GM19239 (cell line): Measurements from ENCODE around the gene OR2T35.
A peak's percentile ranks its signal among the peaks of the same experiment; 100 is the strongest.
"Not testable (repeated sequence)": the region's sequence is repeated elsewhere in the genome, so short reads cannot be mapped to it uniquely, and the experiment has no call there.

Source experiments
- DNase-seq: peaks from one replicate; pipeline ENCODE4 v3.0.0; 2011; ENCODE audit warnings: low spot score; ENCODE audit not compliant: insufficient read length
- FAIRE-seq: peaks from 2 replicates; lab custom pipeline; 2011; peaks lifted over from hg19 to GRCh38; lab: Jason Lieb, UNC

Gene OR2T35, protein sequence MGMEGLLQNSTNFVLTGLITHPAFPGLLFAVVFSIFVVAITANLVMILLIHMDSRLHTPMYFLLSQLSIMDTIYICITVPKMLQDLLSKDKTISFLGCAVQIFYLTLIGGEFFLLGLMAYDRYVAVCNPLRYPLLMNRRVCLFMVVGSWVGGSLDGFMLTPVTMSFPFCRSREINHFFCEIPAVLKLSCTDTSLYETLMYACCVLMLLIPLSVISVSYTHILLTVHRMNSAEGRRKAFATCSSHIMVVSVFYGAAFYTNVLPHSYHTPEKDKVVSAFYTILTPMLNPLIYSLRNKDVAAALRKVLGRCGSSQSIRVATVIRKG

DNA sequence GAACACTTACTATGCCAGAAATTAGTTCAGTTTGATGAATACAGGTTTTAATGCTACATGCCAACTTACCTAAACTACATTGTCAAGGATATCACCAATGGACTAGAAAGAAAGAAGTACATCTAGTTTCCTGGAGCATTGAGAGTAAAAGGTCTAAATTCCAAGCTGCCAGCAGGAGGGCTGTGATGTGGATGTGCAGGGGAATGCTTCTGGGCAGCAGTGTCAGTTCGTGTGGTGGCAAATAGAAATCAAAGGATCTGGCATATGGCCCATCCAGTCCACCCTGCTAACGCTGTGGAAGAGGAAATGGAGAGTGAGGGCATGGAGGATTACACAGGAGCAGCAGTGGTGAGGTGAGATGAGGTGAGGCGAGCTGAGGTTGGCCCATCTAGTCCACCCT is at the start of gene OR2T35:
Gene OR2T35 (minus strand): TSS at position 101 of the 400 bp plus-strand sequence. CDS start 6,020 bp downstream, outside the sequence.
- FAIRE-seq: peak; percentile 65
- not testable (repeated sequence) for DNase-seq

DNA sequence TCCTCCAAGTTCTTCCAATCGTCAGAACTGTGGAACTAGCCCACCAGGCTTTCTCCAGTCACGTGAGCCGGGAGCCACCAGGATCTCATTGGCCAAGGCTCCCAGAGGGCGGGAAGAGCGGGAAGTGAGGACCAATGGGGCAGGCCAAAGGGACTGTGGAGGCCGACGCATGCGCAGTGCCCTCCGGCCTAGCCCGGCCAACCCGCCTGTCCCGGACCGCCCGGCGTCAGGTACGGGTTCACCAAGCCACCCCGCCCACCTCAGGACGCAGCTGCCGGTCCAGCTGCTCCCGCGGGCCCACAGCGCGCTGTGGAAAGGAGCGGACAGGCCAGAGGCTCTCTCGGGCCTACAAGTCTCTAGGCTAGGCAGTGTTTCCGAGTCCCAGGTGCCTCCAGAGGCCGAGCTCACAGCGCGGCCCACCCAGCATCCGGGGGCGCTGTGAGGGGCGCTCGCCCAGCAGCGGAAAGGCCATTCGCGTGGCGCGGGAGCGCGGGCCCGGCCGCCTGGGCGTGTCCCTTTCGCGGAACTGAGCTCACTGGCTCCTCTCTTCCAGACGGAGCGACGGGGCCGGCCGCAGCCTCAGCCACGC is 46.6 kb upstream of the OR2T35 start:
- FAIRE-seq (no peak), DNase-seq (no peak)

DNA sequence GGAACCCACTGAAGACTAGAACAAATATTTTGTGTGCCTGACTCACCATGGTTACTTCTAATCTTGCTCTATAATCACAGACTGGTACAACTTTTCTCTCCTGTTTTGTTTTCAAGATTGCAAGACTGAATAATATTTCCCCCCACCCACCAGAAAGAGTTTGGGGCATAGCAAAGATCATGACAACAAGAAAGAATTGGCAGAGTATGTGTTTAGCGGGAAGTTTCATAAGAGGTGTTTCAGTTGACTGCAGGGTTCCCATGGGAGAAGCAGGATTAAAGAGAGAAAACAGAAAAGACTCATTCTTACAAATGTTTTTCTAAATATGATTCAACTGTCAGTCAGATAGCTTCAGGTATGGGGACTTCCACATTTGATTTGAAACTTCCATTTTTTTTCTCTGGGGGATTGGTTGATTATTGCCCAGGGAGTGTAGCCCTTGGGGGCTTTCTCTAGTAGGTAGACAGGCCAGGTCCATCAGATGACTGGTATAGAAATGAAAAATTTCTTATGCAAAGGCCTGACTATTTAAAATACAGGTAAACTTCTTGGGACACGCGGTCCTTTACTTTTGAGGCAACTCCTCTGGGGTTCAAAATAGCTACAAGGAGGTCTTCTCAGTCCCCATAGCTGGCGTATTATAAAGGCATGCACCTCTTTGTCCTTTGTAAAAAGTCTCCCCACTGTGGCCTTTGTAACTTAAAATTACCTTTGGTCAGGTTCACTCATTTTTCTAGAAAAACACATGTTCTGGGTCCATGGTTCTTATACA is 43.6 kb upstream of the OR2T35 start:
- FAIRE-seq (peak; percentile 62), DNase-seq (peak; percentile 44)

DNA sequence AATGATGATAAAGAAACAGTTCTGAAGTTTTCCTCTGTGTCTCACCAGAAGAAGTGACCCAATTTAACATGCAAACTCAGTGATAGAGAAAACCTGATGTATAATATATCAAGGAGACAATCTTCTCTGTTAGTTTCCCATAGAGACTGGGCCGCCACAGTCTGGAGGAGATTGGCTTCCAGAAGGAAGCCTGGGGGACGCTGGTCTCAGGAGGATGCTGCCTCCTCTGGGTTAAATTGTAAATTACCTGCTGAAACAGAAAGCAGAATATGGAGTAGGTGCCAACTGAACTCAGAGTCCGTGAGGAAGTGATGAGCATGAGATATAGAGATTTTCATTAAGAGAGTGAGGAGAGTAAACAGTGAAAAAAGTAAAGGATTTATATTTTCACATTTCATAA is 41.7 kb upstream of the OR2T35 start:
- peak; percentile 86 for FAIRE-seq
- DNase-seq: peak; percentile 57

DNA sequence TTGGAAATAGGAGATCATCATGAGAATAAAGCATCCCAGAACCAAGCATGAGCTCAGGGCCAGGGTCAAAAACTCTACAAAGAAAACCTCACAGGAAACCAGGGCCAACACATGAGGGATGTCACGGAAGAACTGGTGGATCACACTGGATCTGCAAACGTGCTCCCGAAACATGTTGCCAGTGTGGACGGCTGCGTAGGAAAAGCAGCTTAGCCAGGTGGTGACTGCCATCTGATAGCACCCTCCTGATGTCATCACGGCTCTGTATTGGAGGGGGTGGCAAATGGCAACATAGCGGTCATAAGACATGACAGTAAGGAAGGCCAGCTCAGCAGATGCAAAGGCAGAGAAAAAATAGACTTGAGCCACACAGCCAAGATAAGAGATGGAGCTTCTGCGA is 36.6 kb upstream of the OR2T35 start:
- no peak for FAIRE-seq
- no peak for DNase-seq

DNA sequence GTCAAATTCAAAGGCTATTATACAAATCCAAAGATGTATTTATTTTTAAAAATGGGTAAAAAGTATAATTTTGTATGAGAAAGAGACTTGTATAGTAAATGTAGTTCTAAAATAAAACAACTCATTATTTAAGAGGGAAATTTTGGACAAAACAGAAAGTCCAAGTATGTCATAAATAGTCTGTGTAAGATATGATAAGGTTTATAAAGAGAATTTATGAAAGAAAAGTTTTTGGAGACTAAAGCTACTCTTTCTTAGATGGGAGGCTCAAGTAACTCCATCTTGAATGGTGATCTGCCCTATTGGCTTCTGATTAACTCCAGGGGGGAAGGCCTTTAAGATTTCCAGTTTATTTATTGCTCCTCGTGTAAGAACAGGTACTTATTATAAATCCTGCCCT is 24.9 kb upstream of the OR2T35 start:
- no peak for FAIRE-seq
- no peak for DNase-seq

DNA sequence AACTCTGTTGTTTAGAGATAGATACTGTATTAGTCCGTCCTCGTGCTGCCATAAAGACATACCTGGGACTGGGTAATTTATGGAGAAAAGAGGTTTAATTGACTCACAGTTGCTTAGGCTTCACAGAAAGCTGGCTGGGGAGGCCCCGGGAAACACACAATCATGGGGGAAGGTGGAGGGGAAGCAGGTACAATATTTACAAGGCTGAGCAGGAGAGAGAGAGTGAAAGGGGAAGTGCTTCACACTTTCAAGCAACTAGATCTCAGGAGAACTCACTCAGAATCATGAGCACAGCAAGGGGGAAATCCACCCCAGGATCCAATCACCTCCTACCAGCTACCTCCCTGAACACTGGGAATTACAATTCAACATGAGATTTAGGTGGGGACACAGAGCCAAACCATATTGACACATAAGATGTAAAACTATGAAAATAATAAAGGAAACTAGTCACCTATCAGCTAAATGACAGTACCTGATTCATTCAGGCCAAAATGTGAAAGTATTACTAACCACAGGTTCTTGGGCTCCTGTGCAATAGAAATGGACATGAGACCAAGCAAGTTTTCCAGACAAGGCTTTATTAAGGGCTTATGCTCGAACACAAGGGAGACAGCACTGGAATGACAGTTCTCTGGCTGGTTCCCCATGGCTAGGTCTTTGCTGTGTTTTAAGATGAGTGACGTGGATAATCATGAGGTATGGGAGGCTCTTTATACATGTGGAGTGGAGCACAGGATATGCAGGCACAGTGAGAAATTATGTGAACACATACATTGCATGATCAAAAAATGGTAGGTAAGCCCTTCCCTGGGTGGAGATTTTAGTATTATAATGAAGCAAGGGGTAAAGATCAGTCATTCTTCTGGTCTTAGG is 18.6 kb upstream of the OR2T35 start:
- FAIRE-seq: peak; percentile 100
- DNase-seq: not testable (repeated sequence)

DNA sequence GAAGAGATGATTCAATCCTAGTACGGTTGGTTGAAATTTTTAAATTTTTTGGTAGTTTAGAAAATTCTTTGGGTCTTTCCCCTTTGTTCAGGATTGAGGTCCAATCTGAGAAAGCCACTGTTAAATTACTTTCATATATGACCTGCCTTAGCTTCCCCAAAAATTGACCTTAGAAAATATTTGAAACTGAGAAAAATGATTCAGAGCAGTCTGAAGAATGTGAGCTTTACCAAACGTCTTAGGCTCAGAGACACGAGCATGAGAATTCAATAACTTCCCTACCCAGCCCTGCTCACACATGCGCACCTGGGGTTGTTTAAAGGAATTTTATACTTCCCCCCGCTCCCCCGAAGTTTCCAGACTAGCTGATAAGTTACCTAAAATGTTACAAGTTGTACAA is 11.7 kb upstream of the OR2T35 start:
- DNase-seq: not testable (repeated sequence)
- FAIRE-seq: peak; percentile 91

DNA sequence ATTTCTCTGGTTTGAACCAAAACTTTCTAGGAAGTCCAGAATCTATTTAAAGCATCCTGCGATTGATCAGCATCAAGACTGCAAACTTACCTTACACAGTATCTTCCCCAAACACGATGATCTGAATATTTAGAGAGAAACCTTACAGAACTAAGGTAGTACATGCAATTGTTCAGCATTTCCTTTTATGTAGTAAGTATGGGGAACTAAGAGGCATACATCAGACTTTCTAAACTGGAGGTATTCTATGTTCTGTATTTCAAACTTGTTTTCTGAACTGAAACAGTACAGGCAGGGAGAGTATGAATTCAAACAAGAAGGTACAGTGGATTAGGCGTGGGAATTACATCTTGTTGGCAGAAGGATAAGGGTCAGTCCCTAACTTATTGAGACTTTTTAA is 10.3 kb upstream of the OR2T35 start, which contains the start of gene OR2T27:
Gene OR2T27 (minus strand): TSS at position 175 of the 400 bp plus-strand sequence. CDS start 4,644 bp downstream, outside the sequence.
- not testable (repeated sequence) for DNase-seq
- peak; percentile 86 for FAIRE-seq

DNA sequence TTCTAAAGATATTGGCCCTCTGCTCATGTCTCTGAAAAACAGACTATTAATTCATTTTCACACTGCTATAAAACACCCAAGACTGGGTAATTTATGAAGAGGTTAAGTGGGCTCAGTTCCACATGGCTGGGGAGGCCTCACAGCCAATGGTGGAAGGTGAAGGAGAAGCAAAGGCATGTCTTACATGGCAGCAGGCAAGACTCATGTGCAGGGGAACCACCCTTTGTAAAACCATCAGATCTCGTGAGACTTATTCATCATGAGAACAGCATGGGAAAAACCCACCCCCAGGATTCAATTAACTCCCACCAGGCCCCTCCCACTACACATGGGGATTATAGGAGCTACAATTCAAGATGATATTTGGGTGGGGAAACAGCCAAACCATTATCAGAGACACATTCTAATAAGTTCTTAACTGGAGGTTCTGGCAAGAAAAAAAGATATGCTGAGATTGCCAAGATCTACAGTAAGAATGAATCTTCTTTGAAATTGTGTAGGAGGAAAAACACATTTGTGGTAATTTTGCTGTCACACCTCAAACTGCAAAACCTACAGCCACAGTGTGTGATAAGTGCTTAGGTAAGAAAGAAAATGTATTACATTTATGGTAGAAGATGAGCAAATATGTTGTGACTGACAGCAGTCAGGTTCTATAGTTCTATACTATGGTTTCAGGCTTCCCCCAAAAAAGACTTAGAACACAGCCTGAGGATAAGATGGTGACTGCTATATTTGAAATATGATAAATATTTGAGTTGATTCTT is 3.9 kb upstream of the OR2T35 start:
- DNase-seq: not testable (repeated sequence)
- peak; percentile 42 for FAIRE-seq

DNA sequence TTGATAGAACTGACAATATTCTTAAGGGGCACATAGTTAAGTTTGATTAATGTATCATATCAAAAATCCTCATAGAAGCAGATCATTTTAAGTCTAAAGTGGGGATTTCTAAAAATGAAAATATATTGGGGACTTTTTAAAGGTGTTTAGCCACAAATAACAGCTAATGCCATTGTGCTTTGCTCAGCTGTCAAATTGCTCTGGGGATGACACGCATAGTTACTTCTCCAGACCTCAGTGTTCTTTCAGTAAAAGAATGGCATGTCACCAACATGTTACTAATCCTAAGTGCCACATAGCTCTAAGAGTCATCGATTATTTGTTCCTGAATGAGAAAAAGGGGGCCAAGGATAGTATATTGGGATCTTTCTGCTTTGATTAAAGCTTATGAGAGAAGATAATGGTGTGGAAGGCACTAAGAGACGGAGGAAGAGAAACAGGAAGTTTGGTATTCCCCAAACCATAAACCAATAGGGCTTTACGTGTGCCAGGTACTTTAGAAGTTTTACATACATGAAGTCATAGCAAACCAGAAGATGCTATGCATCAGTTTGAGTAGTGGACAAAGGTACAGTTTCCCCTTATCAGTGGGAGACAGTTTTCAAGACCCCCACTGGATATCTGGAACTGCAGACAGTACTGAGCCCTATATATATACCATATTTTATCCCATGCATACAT is 2.0 kb downstream of the OR2T35 start:
- not testable (repeated sequence) for DNase-seq
- FAIRE-seq: peak; percentile 99

DNA sequence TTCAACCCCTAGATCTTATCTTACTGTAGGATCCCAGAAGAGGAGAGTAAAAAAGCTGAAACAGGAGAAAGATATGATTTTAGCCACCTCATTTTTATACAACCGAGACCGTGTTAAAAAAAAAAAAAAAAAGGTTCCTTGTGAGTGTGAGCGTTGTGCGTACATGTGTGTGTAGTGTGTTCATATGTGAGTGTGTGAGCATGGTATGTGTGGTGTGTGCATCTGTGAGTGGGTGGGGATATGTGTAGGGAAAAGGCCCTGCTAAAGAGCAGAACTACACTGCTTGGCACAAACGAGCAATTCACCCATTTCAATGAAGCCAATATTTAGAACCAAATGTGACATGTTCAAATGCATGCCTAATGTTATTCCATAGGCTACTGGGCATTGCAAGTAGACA is 3.5 kb downstream of the OR2T35 start:
- not testable (repeated sequence) for FAIRE-seq

DNA sequence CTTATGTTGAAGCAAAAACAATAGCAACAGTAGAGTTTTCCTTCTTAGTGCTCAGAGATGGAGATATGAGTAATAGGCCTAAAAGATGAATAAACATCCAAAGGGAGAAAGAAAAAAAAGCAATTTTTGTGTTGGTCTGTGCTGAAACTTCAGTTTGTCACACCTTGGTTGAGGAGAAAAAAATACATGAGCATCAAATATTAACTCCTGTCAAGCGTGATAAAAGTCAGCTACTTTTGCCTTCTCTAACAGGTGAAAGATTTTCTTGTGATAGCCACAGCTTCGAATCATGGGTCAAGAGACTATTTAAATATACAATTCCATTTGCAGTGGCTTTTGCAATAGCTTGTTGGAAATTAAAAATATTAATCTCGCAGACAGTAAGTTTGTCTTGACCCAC is 4.2 kb downstream of the OR2T35 start:
- DNase-seq: not testable (repeated sequence)
- FAIRE-seq: peak; percentile 96

More for the DNA sequence above, 3.5 kb downstream of the OR2T35 start:
- not testable (repeated sequence) for DNase-seq

DNA sequence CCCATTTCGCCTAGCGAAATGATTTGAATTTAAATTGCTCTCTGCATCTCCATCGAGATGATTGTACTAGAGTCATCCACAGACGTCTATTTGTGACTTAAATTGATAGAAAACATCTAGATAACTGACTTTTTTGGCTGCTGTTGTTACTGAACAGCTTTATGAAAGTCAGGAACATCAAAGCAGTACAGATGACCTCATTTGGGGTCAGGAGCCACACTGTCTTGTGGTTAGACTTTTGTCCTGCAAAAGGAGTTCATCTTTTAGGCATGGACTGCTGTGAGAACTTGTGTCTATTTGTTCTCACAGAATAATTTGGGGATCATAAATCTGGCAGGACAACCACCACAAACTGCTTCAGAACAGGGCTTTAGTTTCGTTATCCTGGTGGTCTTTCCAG is 5.4 kb downstream of the OR2T35 start:
- FAIRE-seq: peak; percentile 95
- not testable (repeated sequence) for DNase-seq

DNA sequence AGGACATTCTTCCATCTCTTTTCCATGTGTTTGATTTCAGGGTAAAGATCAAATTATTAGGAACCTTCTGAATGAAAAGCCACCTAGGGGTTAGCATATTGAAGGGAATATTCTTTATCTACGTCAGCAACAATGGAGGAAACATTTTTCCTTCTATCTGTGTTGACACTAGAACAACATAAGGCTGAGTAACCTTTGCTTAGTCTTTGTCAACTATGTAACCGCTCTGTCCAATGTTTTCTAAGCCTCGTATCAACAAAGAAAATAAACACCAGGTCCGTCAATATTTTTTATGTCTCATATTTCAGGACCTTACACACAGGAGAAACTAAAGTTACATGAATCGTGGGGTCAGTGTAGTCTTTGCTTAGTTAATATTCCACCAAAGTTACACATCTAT is 8.5 kb downstream of the OR2T35 start:
- not testable (repeated sequence) for DNase-seq, FAIRE-seq

DNA sequence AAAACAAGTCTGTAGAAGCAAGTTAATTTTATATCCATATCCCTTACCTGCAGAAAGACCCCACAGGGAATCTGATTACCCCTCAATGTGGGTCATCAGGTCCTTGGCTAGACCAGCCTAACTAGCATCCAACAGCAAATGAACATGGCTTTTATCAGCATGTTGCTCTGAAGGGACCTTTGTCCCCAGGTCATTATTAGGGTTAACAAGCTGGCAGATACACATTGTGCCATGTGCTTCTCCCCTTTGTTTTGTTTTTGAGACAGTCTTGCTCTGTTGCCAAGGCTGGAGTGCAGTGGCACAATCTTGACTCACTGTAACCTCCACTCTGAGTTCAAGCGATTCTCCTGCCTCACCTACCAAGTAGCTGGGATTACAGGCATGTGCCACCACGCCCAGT is 10.1 kb downstream of the OR2T35 start, which contains the start of gene OR2T11:
Gene OR2T11 (minus strand): TSS at position 101 of the 400 bp plus-strand sequence. CDS start 7,963 bp downstream, outside the sequence.
- not testable (repeated sequence) for DNase-seq, FAIRE-seq

DNA sequence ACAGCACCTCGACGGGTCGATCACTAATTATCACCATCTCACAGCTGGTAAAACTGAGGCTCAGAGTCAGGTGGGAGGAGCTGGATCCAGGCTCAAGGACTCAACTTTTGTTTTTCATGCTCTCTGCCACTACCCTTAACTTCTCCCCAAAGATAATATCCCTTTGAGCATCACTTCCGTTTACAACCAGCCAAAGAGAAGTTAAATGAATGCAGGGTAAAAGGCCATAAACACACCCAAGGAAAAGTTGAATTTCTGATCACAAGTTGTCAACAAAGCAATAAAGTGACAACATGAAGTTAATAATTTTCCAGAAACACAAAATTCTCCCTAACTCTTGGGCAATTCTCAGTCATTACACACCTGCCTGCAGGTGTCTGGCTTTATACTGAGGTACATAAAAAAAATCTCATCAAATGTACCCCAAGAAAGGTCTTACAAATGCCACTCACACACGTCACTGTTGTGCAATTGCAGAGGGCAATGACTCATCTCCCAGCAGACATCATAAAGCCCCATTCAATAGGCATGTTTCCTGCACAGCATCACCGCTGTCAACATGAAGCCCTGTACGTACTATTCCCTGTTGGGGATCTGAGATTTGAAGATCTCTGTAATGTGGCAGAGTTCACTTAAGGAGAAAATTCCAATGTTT is 13.6 kb downstream of the OR2T35 start:
- no peak for FAIRE-seq
- DNase-seq: no peak

DNA sequence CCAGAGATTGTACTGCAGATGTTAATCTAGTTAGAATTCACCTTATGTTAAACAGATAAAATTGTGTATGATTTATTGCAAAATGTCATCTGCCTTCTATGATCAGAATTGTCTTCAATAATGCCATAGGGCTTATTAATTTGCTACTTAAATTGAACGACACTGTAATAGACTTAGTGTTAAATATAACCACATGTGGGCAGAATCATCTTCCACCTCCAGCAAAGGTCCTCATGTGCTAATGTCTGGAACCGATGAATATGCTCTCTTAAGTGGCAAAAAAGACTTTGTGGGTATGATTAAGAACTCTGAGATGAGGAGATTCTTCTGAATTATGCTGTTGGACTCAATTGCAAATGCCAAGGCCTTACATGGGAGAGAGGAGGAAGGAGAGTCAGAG is 14.5 kb downstream of the OR2T35 start:
- DNase-seq (no peak), FAIRE-seq (no peak)
